Liver (tissue), 9 donors: ENCODE results near the gene PEAR1. TPM values are rescaled to one million over a fixed set of nuclear protein-coding genes. Genes with fewer than 3 reads are reported as not detected.

ENCODE experiments used
- DNase-seq: peaks from one replicate; pipeline ENCODE4 v3.0.0-alpha.2; 2017; ENCODE audit warnings: low spot score
- H3K27ac ChIP-seq, 2 donors: one replicate each; pipeline ENCODE4 v1.7.0; 2013; ENCODE audit warnings: inconsistent platforms in 2 of 2, low read length in 2 of 2, control low read depth in 1 of 2, low read depth in 1 of 2, mild to moderate bottlenecking in 1 of 2
- H3K27me3 ChIP-seq, 4 donors: one replicate each; pipeline versions ENCODE4 v1.6.1 to v1.7.0; 2013; ENCODE audit warnings: low read length in 3 of 4, inconsistent platforms in 1 of 4, mild to moderate bottlenecking in 1 of 4, moderate library complexity in 1 of 4; ENCODE audit not compliant: control insufficient read depth in 4 of 4, insufficient read depth in 4 of 4
- H3K36me3 ChIP-seq, 4 donors: one replicate each; pipeline versions ENCODE4 v1.6.1 to v1.7.0; 2013; ENCODE audit warnings: low read length in 3 of 4, mild to moderate bottlenecking in 3 of 4, low read depth in 1 of 4, moderate library complexity in 1 of 4; ENCODE audit not compliant: control insufficient read depth in 4 of 4, insufficient read depth in 3 of 4
- H3K4me1 ChIP-seq, 4 donors: one replicate each; pipeline versions ENCODE4 v1.6.1 to v1.7.0; 2013; ENCODE audit warnings: low read length in 3 of 4, mild to moderate bottlenecking in 3 of 4, moderate library complexity in 1 of 4; ENCODE audit not compliant: control insufficient read depth in 4 of 4, insufficient read depth in 4 of 4
- H3K4me3 ChIP-seq, 3 donors: one replicate each; pipeline versions ENCODE4 v1.6.1 to v1.7.0; 2013; ENCODE audit warnings: low read length in 3 of 3, control low read depth in 1 of 3, low read depth in 1 of 3, mild to moderate bottlenecking in 1 of 3
- H3K9ac ChIP-seq, 2 donors: one replicate each; pipeline ENCODE4 v1.7.0; 2013; ENCODE audit warnings: low read length in 2 of 2, mild to moderate bottlenecking in 2 of 2, moderate library complexity in 2 of 2, control low read depth in 1 of 2, low read depth in 1 of 2
- H3K9me3 ChIP-seq, 4 donors: one replicate each; pipeline versions ENCODE4 v1.6.1 to v1.7.0; 2013; ENCODE audit warnings: low read length in 3 of 4; ENCODE audit not compliant: control insufficient read depth in 4 of 4
- CTCF ChIP-seq: fragments of 150-350 bp; IDR thresholded peaks from 2 replicates; pipeline ENCODE4 v1.5.1; 2017; ENCODE audit warnings: improper control_type of control experiment, low read depth, low read length; ENCODE audit not compliant: missing input control
- EGR1 ChIP-seq, 2 donors: IDR thresholded peaks; 2 replicates each; pipeline ENCODE4 v1.6.1; 2016 to 2018; ENCODE audit warnings: antibody characterized with exemption in 2 of 2, low read depth in 2 of 2
- FOXA1 ChIP-seq: IDR thresholded peaks from 2 replicates; pipeline ENCODE4 v1.6.1; 2016; ENCODE audit warnings: antibody characterized with exemption
- FOXA2 ChIP-seq: IDR thresholded peaks from 2 replicates; pipeline ENCODE4 v1.6.1; 2016; ENCODE audit warnings: antibody characterized with exemption
- GABPA ChIP-seq, 2 donors: IDR thresholded peaks in 1 of 2; conservative IDR thresholded peaks in 1 of 2; 2 replicates each; pipeline ENCODE4 v1.6.1; 2016; ENCODE audit warnings: antibody characterized with exemption in 2 of 2, mild to moderate bottlenecking in 1 of 2, moderate library complexity in 1 of 2
- HNF4A ChIP-seq, 2 donors: conservative IDR thresholded peaks; 2 replicates each; pipeline ENCODE4 v1.6.1; 2016; ENCODE audit warnings: antibody characterized with exemption in 2 of 2, mild to moderate bottlenecking in 2 of 2
- HNF4G ChIP-seq: IDR thresholded peaks from 2 replicates; pipeline ENCODE4 v1.6.1; 2016; ENCODE audit warnings: antibody characterized with exemption
- JUND ChIP-seq, 2 donors: IDR thresholded peaks; 2 replicates each; pipeline ENCODE4 v1.6.1; 2016; ENCODE audit warnings: antibody characterized with exemption in 2 of 2
- NR2F2 ChIP-seq: IDR thresholded peaks from 2 replicates; pipeline ENCODE4 v1.6.1; 2016; ENCODE audit warnings: antibody characterized with exemption
- RAD21 ChIP-seq, 2 donors: IDR thresholded peaks; 2 replicates each; pipeline ENCODE4 v1.6.1; 2016; ENCODE audit warnings: antibody characterized with exemption in 2 of 2, mild to moderate bottlenecking in 2 of 2
- RXRA ChIP-seq, 2 donors: IDR thresholded peaks; 2 replicates each; pipeline ENCODE4 v1.6.1; 2017 to 2018; ENCODE audit warnings: antibody characterized with exemption in 2 of 2, mild to moderate bottlenecking in 1 of 2
- SP1 ChIP-seq: IDR thresholded peaks from 2 replicates; pipeline ENCODE4 v1.6.1; 2018; ENCODE audit warnings: antibody characterized with exemption, mild to moderate bottlenecking
- TAF1 ChIP-seq: conservative IDR thresholded peaks from 2 replicates; pipeline ENCODE4 v1.6.1; 2016; ENCODE audit warnings: antibody characterized with exemption, mild to moderate bottlenecking
- YY1 ChIP-seq: IDR thresholded peaks from 2 replicates; pipeline ENCODE4 v1.6.1; 2016; ENCODE audit warnings: antibody characterized with exemption, mild to moderate bottlenecking
- ZBTB33 ChIP-seq: IDR thresholded peaks from 2 replicates; pipeline ENCODE4 v1.6.1; 2016; ENCODE audit warnings: antibody characterized with exemption
- WGBS: extraction: QIAGEN DNeasy Blood & Tissue Kit; methylation state at CpG from one replicate; pipeline ENCODE4 v1.1.7; 2013; 5-methylcytosine and 5-hydroxymethylcytosine counted together
- polyA plus RNA-seq, 2 donors: library from polyadenylated mRNA; stranded (reverse) in 1 of 2; unstranded in 1 of 2; fragments of 200-250 nt in 1 of 2; fragments of >200 nt in 1 of 2; fragmentation: Nextera tagmentation in 1 of 2; extraction: Ambion mirVana in 1 of 2; gene quantifications; one replicate each; pipeline versions ENCODE4 v1.2.1 to v1.2.3, GENCODE V29; 2013 to 2015
- total RNA-seq, 2 donors: library from RNA; depleted of rRNA; stranded (reverse); fragments of >200 nt; gene quantifications; one replicate each; pipeline ENCODE4 v1.2.3, GENCODE V29; 2014
- TF ChIP-seq, protein P1 (sequence below): IDR thresholded peaks from 2 replicates; pipeline ENCODE4 v1.6.1; 2016; ENCODE audit warnings: antibody characterized with exemption
- TF ChIP-seq, protein P2 (sequence below): IDR thresholded peaks from 2 replicates; pipeline ENCODE4 v1.6.1; 2016; ENCODE audit warnings: antibody characterized with exemption
- TF ChIP-seq, protein P3 (sequence below): IDR thresholded peaks from 2 replicates; pipeline ENCODE4 v1.6.1; 2016; ENCODE audit warnings: antibody characterized with exemption, mild to moderate bottlenecking
- donor health status: healthy.
- donor health status: healthy.
- donor health status: healthy.
- donor health status: healthy.
- donor health status: healthy.

Gene PEAR1
- total and polyA plus RNA-seq, 4 donors = 2.1 to 4.4 (median 3.1) TPM

- no peak for TF ChIP-seq JUND (IDR thresholded peaks at IDR 0.05)
- no peak for TF ChIP-seq EGR1 (IDR thresholded peaks at IDR 0.05; ENCODE audit: low read depth in 2 of 2)
- no peak for TF ChIP-seq RAD21 (IDR thresholded peaks at IDR 0.05)
Measured at GRCh38 chr1:156844102-156844501, 49.4 kb upstream of the PEAR1 start (continued).

DNA sequence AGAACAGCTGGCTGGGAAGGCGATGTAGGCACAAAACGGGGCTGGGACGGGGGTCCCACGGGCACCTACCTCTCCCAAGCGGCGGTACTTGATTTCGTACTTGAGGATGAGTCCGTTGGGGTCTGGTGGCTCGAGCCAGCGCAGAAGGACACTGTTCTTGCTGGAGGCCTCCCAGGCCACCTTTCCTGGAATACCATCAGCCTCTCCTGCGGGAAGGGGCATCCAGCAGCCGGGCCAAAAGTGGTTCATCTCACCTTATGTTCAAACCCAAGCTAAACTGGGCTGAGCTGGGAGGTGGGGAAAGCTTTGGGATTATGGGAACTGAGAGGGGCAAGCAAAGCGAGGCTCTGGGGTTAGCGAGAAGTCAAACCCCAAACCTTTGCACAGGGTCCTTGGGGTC, 48.9 kb upstream of the PEAR1 start:
- peaks cover 0 to 9% (median 7%) of the 10 kb centered on the region in 4 donors for H3K27me3 ChIP-seq

More for the DNA sequence above, 48.9 kb upstream of the PEAR1 start:
- H3K27ac ChIP-seq = no peak overlapping the region
- H3K36me3 ChIP-seq = no peaks in the 10 kb centered on the region
- H3K4me3 ChIP-seq = no peak overlapping the region
- H3K9me3 ChIP-seq = no peaks in the 10 kb centered on the region
- H3K9ac ChIP-seq = no peak overlapping the region
- no peak for DNase-seq
- WGBS = 26% methylated on average over 14 of the region's 14 CpGs
- TF ChIP-seq YY1 (no peak), SP1 (no peak), NR2F2 (no peak), FOXA1 (no peak), EGR1 (IDR thresholded peaks at IDR 0.05; ENCODE audit: low read depth in 2 of 2) (no peak), HNF4A (conservative IDR thresholded peaks at IDR 0.05) (no peak), RXRA (IDR thresholded peaks at IDR 0.05) (no peak), CTCF (no peak), ZBTB33 (no peak), GABPA (IDR thresholded peaks at IDR 0.05 in 1 of 2, conservative IDR thresholded peaks at IDR 0.05 in 1 of 2) (no peak), HNF4G (no peak), FOXA2 (no peak), RAD21 (IDR thresholded peaks at IDR 0.05) (no peak), TAF1 (no peak), JUND (IDR thresholded peaks at IDR 0.05) (no peak)
- TF ChIP-seq, protein P1, sequence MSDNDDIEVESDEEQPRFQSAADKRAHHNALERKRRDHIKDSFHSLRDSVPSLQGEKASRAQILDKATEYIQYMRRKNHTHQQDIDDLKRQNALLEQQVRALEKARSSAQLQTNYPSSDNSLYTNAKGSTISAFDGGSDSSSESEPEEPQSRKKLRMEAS = no peak
- TF ChIP-seq, protein P2, sequence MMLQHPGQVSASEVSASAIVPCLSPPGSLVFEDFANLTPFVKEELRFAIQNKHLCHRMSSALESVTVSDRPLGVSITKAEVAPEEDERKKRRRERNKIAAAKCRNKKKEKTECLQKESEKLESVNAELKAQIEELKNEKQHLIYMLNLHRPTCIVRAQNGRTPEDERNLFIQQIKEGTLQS = no peak
- TF ChIP-seq, protein P3, sequence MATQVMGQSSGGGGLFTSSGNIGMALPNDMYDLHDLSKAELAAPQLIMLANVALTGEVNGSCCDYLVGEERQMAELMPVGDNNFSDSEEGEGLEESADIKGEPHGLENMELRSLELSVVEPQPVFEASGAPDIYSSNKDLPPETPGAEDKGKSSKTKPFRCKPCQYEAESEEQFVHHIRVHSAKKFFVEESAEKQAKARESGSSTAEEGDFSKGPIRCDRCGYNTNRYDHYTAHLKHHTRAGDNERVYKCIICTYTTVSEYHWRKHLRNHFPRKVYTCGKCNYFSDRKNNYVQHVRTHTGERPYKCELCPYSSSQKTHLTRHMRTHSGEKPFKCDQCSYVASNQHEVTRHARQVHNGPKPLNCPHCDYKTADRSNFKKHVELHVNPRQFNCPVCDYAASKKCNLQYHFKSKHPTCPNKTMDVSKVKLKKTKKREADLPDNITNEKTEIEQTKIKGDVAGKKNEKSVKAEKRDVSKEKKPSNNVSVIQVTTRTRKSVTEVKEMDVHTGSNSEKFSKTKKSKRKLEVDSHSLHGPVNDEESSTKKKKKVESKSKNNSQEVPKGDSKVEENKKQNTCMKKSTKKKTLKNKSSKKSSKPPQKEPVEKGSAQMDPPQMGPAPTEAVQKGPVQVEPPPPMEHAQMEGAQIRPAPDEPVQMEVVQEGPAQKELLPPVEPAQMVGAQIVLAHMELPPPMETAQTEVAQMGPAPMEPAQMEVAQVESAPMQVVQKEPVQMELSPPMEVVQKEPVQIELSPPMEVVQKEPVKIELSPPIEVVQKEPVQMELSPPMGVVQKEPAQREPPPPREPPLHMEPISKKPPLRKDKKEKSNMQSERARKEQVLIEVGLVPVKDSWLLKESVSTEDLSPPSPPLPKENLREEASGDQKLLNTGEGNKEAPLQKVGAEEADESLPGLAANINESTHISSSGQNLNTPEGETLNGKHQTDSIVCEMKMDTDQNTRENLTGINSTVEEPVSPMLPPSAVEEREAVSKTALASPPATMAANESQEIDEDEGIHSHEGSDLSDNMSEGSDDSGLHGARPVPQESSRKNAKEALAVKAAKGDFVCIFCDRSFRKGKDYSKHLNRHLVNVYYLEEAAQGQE = no peak
- H3K4me1 ChIP-seq = peaks cover 0 to 6% (median 4%) of the 10 kb centered on the region in 4 donors
